ENCODE results near the gene RNU5B-1. TPM values are rescaled to one million over a fixed set of nuclear protein-coding genes. Genes with fewer than 3 reads are reported as not detected.

RNU5B-1 gene
- total and polyA plus RNA-seq, 12 donors, result 18.2 to 51.0 TPM; not detected in 10

GRCh38 chr15:65336493-65337435, 32.3 kb downstream of the RNU5B-1 start:
- H3K36me3 ChIP-seq, result no peaks in the 10 kb centered on the region
- 69 to 71% methylated on average over 21 of the region's 21 CpGs for WGBS, 2 donors
- no peak overlapping the region for H3K27ac ChIP-seq
- peaks cover 0 to 3% (median 0%) of the 10 kb centered on the region in 9 donors for H3K4me1 ChIP-seq
- intact Hi-C loops (cut with DNase I), result loop anchor here in 1 of 10 donors (5.0 kb wide), 1 partner anchor 36 kb away; no protein-coding TSS in a partner anchor
- ATAC-seq (no peak), DNase-seq (no peak)
- no peak for TF ChIP-seq CTCF (IDR thresholded peaks at IDR 0.05)
- no peak overlapping the region for H3K4me3 ChIP-seq
- no peaks in the 10 kb centered on the region for H3K9me3 ChIP-seq
- H3K27me3 ChIP-seq, result peaks cover 0 to 14% (median 0%) of the 10 kb centered on the region in 7 donors

GRCh38 chr15:65337436-65338070, 33.1 kb downstream of the RNU5B-1 start:
- Histone ChIP-seq H3K9me3 (no peaks in the 10 kb centered on the region), H3K27ac (no peak overlapping the region), H3K27me3 (peaks cover 0 to 14% (median 0%) of the 10 kb centered on the region in 7 donors), H3K36me3 (no peaks in the 10 kb centered on the region), H3K4me1 (peaks cover 0 to 3% (median 0%) of the 10 kb centered on the region in 9 donors), H3K4me3 (no peak overlapping the region)
- no peak for DNase-seq
- TF ChIP-seq CTCF (IDR thresholded peaks at IDR 0.05), result no peak
- no peak for ATAC-seq
- intact Hi-C loops (cut with DNase I), result loop anchor here in 1 of 10 donors (5.0 kb wide), 1 partner anchor 35 kb away; no protein-coding TSS in a partner anchor
- WGBS, 2 donors, result 62 to 69% methylated on average over 6 of the region's 6 CpGs

- no peak for TF ChIP-seq CTCF (IDR thresholded peaks at IDR 0.05)
- intact Hi-C loops (cut with DNase I), result loop anchor here in 1 of 10 donors (5.0 kb wide), 1 partner anchor 34 kb away; no protein-coding TSS in a partner anchor
- DNase-seq (no peak), ATAC-seq (no peak)
- peaks cover 0 to 3% (median 0%) of the 10 kb centered on the region in 9 donors for H3K4me1 ChIP-seq
- no peak overlapping the region for H3K4me3 ChIP-seq
- H3K36me3 ChIP-seq, result no peaks in the 10 kb centered on the region
- H3K27ac ChIP-seq, result no peak overlapping the region
- H3K9me3 ChIP-seq, result no peaks in the 10 kb centered on the region
- 83 to 96% methylated on average over 3 of the region's 3 CpGs for WGBS, 2 donors
- H3K27me3 ChIP-seq, result peaks cover 0 to 14% (median 0%) of the 10 kb centered on the region in 7 donors
Measured at GRCh38 chr15:65338366-65338765, 33.9 kb downstream of the RNU5B-1 start.

- Histone ChIP-seq H3K36me3 (no peaks in the 10 kb centered on the region), H3K4me1 (peaks cover 0 to 3% (median 0%) of the 10 kb centered on the region in 9 donors), H3K9me3 (no peaks in the 10 kb centered on the region), H3K4me3 (no peak overlapping the region), H3K27me3 (peaks cover 0 to 14% (median 0%) of the 10 kb centered on the region in 7 donors), H3K27ac (no peak overlapping the region)
- ATAC-seq, result no peak
- DNase-seq, result no peak
- intact Hi-C loops (cut with DNase I), result loop anchor here in 1 of 10 donors (5.0 kb wide), 1 partner anchor 33 kb away; no protein-coding TSS in a partner anchor
- 96 to 99% methylated on average over 8 of the region's 8 CpGs for WGBS, 2 donors
- TF ChIP-seq CTCF (IDR thresholded peaks at IDR 0.05), result no peak
Measured at GRCh38 chr15:65338823-65339222, 34.3 kb downstream of the RNU5B-1 start.

All from heart right ventricle (tissue), 16 donors.